ENCODE measurements around the gene ACSL3. TPM values are rescaled to one million over a fixed set of nuclear protein-coding genes. Genes with fewer than 3 reads are reported as not detected.

ACSL3 gene
- total and polyA plus RNA-seq, 2 donors (not counting 3 experiments of a cell fraction or from before 2014, with no cell fraction given), result 58.7 to 139 TPM

- FAIRE-seq (no peak), DNase-seq (ENCODE audit: low read depth, low spot score) (no peak)
- Histone ChIP-seq H2AFZ (ENCODE audit: low read depth, low read length) (no peak overlapping the region), H3K9ac (replicated peaks; ENCODE audit: extremely low read depth, insufficient read depth, low read length) (peak overlapping the region; percentile 94), H3K27me3 (ENCODE audit: control insufficient read depth in 2 of 2, insufficient read depth in 2 of 2, low read length in 2 of 2) (no peaks in the 10 kb centered on the region), H3K4me3 (replicated peaks in 1 of 3; ENCODE audit: insufficient read depth in 1 of 3, low read depth in 1 of 3, low read length in 3 of 3) (peak overlapping the region in 1 of 3 experiments; percentile 94), H3K4me2 (ENCODE audit: insufficient read depth, low read length) (peak overlapping the region; percentile 83), H3K27ac (ENCODE audit: insufficient read depth, low read depth, low read length) (no peak overlapping the region), H3K79me2 (ENCODE audit: control insufficient read depth, insufficient read depth, low read length) (peaks cover 71% of the 10 kb centered on the region), H3K36me3 (ENCODE audit: control insufficient read depth in 2 of 2, extremely low read depth in 1 of 2, insufficient read depth in 2 of 2, low read length in 2 of 2) (no peaks in the 10 kb centered on the region), H3K9me3 (replicated peaks; ENCODE audit: control insufficient read depth, insufficient read depth, low read length) (no peaks in the 10 kb centered on the region), H3K4me1 (ENCODE audit: control insufficient read depth, extremely low read depth, insufficient read depth, low read length) (peaks cover 38% of the 10 kb centered on the region), H3K9me1 (replicated peaks; ENCODE audit: control insufficient read depth, extremely low read depth, insufficient read depth, low read length) (no peaks in the 10 kb centered on the region), H4K20me1 (replicated peaks; ENCODE audit: control insufficient read depth, extremely low read depth, insufficient read depth, low read length) (peaks cover 15% of the 10 kb centered on the region)
- POLR2A ChIA-PET, result no interaction called here
- BruUV-seq (replicated peaks), result no TSS peak
- TF ChIP-seq CTCF (IDR thresholded peaks at IDR 0.05; ENCODE audit: extremely low read depth in 1 of 2, insufficient read depth in 1 of 2, low read depth in 1 of 2, low read length in 2 of 2) (no peak), GATA2 (IDR thresholded peaks at IDR 0.05; ENCODE audit: insufficient read depth, insufficient read length, low read depth, low read length) (no peak), MAX (IDR thresholded peaks at IDR 0.05; ENCODE audit: insufficient read depth, insufficient read length) (no peak), POLR2A (IDR thresholded peaks at IDR 0.05; ENCODE audit: low read depth, low read length) (no peak), JUN (IDR thresholded peaks at IDR 0.05; ENCODE audit: borderline replicate concordance, insufficient read depth, insufficient read length, low read depth) (no peak)
- dilution Hi-C loops (cut with MboI; ENCODE audit: extremely low pct_ligation_motif_present, low sequenced_read_pairs) (no loop called here), intact Hi-C loops (cut with micrococcal nuclease) (no loop called here)
- CTCF ChIA-PET, result interaction anchor here (1.7 to 7.0 kb wide), 6 partner anchors 21 to 172 kb away, joined by 4 to 79 read pairs (median 18); no protein-coding TSS in a partner anchor
These were observed 2.2 kb downstream of the ACSL3 start for GRCh38 chr2:222862909-222863544.

Measured in endothelial cell of umbilical vein (primary cell).